OCI-LY1 (cell line): ENCODE results near the gene CEP63.

Experiments
- EZH2 ChIP-seq: fragments of 200-600 bp; sonication (generic), shearing (Covaris generic); IDR thresholded peaks from 2 replicates; pipeline ENCODE4 v1.8.0; 2017; ENCODE audit warnings: borderline replicate concordance, mixed run types, mild to moderate bottlenecking, antibody characterized with exemption, low read length, moderate library complexity, mixed read lengths
- TF ChIP-seq, protein P1 (sequence below): fragments of 200-600 bp; sonication (generic), shearing (Covaris generic); IDR thresholded peaks from 2 replicates; pipeline ENCODE4 v1.5.1; 2017; ENCODE audit warnings: mild to moderate bottlenecking, antibody characterized with exemption, low read length, moderate library complexity, mixed read lengths

DNA sequence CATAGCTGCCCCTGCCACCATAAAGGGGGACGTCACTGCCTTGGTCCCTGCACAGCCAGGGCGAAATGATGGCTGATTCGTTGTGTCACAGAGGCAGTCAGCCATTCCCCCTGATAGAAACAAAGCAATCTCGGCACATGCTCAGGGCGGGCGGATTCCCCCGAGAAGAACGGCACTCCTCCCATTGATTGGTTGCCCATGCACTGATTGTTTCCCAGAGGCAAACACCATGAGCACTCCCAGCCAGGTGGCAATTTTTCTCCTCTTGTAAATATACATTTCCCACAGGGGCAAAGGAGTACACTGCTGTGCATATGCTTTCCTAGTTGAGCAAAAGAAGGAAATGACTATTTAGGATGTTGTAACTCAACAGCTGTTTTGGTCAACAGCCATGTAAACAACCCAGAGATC is 108.5 kb downstream of the CEP63 start:
- TF ChIP-seq, protein P1, sequence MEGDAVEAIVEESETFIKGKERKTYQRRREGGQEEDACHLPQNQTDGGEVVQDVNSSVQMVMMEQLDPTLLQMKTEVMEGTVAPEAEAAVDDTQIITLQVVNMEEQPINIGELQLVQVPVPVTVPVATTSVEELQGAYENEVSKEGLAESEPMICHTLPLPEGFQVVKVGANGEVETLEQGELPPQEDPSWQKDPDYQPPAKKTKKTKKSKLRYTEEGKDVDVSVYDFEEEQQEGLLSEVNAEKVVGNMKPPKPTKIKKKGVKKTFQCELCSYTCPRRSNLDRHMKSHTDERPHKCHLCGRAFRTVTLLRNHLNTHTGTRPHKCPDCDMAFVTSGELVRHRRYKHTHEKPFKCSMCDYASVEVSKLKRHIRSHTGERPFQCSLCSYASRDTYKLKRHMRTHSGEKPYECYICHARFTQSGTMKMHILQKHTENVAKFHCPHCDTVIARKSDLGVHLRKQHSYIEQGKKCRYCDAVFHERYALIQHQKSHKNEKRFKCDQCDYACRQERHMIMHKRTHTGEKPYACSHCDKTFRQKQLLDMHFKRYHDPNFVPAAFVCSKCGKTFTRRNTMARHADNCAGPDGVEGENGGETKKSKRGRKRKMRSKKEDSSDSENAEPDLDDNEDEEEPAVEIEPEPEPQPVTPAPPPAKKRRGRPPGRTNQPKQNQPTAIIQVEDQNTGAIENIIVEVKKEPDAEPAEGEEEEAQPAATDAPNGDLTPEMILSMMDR = no peak
- no peak for TF ChIP-seq EZH2
